HFFc6 (cell line): Measurements from ENCODE around the gene SGMS1. TPM values are rescaled to one million over a fixed set of nuclear protein-coding genes. Genes with fewer than 3 reads are reported as not detected.
A peak's percentile ranks its signal among the peaks of the same experiment; 100 is the strongest.

Experiments
- DNase-seq: peaks from one replicate; pipeline ENCODE4 v3.0.0-alpha.2; 2018
- H3K27ac Mint-ChIP-seq: 2 replicates; pipeline ENCODE4 v1.8.0; 2020; ENCODE audit warnings: mild to moderate bottlenecking, mixed read lengths
- H3K27me3 Mint-ChIP-seq: 2 replicates; pipeline ENCODE4 v1.8.0; 2021; ENCODE audit warnings: mild to moderate bottlenecking, moderate library complexity, mixed read lengths; ENCODE audit not compliant: insufficient read depth
- H3K36me3 Mint-ChIP-seq: 2 replicates; pipeline ENCODE4 v1.8.0; 2021; ENCODE audit warnings: low read depth, mixed read lengths
- H3K4me1 Mint-ChIP-seq: 2 replicates; pipeline ENCODE4 v1.8.0; 2020; ENCODE audit warnings: low read depth, mixed read lengths
- H3K4me3 Mint-ChIP-seq: 2 replicates; pipeline ENCODE4 v1.8.0; 2020; ENCODE audit warnings: mild to moderate bottlenecking, moderate library complexity, mixed read lengths
- H3K9me3 Mint-ChIP-seq: 2 replicates; pipeline ENCODE4 v1.8.0; 2020; ENCODE audit warnings: mild to moderate bottlenecking, mixed read lengths
- CTCF ChIP-seq: fragments of 200-600 bp; sonication (generic); IDR thresholded peaks from 2 replicates; pipeline ENCODE4 v1.5.0; 2021; ENCODE audit warnings: antibody characterized with exemption, mild to moderate bottlenecking
- total RNA-seq, 6 experiments: library from RNA; stranded (reverse); fragmentation: NEBNext Ultra II Directional; extraction: Animal tissue kit (Norgen Biotek cat#: 25700); gene quantifications; 2 replicates in 1 of 6; 3 replicates in 5 of 6; pipeline ENCODE4 v1.2.3, GENCODE V29; 2021

The SGMS1 gene
- total RNA-seq, 6 experiments from 2014 or later = 19.6 to 27.5 (median 24.6) TPM

DNA sequence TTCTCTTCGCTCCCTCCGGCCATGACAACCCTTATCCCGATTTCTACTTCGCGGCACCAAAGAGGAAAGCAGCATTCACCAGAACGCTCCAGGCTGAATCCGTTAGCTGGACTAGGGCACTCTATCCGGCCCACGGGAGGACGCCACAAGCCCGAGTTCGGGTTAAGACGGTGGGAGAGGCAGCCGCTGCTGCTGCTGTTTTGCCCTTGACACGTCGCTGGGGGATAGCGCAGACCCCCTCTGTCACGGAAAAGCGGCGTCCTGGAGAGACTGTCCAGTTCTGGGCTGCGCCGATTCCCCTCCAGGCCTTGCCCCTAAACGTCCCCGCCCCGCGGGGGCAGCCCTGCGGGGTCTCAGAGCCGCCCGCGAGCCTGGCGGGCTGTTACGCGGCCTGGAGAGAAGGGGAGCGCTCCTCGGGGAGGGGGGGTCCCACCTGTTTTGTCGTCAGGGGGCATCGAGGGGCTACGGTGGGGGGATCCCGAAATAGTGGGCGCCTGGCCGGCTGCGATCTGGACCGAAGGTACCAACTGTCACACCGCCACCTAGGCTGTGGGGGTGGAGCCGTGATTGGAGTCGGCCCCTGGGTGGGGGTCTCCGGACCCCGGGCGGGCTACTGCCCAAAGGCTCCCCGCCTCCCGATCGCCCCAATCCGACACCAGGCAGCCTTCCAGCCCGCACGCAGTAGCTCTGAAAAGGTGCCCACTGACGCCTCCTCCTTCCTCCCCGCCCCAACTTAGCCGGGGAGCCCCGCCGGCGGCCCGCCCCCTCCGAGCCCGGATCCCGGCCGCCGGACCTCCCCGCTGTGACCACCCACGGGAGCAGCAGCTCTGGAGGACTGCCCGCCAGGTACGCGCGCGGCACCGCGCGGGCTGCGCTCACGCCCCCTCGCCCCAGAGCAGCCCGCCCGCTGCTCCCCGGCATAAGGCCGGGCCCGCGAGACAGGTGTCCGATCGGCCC lies 772 bp downstream of the SGMS1 start:
- Mint-ChIP-seq H3K27ac (peak overlapping the region; percentile 97), H3K9me3 (no peaks in the 10 kb centered on the region), H3K4me3 (peak overlapping the region; percentile 93), H3K36me3 (no peaks in the 10 kb centered on the region), H3K4me1 (peaks cover 23% of the 10 kb centered on the region), H3K27me3 (peaks cover 5% of the 10 kb centered on the region)
- DNase-seq = peak; percentile 25
- TF ChIP-seq CTCF = no peak

GRCh38 chr10:50621968-50622705 lies 1.6 kb downstream of the SGMS1 start:
- peak; percentile 31; the same call in 1 of the 2 replicates for TF ChIP-seq CTCF
- DNase-seq = peak; percentile 92
- Mint-ChIP-seq H3K27ac (peak overlapping the region; percentile 84), H3K27me3 (peaks cover 5% of the 10 kb centered on the region), H3K36me3 (no peaks in the 10 kb centered on the region), H3K9me3 (no peaks in the 10 kb centered on the region), H3K4me3 (peak overlapping the region; percentile 93), H3K4me1 (peaks cover 23% of the 10 kb centered on the region)

DNA sequence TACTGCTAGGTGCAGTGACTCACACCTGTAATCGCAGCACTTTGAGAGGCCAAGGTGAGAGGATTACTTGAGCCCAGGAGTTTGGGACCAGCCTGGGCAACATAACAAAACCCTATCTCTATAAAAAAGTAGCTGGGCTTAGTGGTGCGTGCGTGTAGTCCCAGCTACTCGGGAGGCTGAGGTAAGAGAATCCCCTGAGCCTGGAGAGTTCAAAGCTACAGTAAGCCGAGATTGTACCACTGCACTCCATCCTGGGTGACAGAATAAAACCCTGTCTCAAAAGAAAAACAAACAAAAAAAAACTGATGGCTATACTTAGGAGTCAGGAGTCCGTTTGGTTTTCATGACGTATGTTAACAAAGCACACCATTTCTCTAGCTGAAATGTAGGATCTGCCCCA lies 2.9 kb downstream of the SGMS1 start:
- peaks cover 20% of the 10 kb centered on the region for H3K4me1 Mint-ChIP-seq
- H3K27me3 Mint-ChIP-seq = peaks cover 5% of the 10 kb centered on the region
- no peak for TF ChIP-seq CTCF
- no peaks in the 10 kb centered on the region for H3K36me3 Mint-ChIP-seq
- H3K4me3 Mint-ChIP-seq = no peak overlapping the region
- no peaks in the 10 kb centered on the region for H3K9me3 Mint-ChIP-seq
- no peak for DNase-seq
- no peak overlapping the region for H3K27ac Mint-ChIP-seq

GRCh38 chr10:50619882-50620281 lies 3.9 kb downstream of the SGMS1 start:
- no peak overlapping the region for H3K4me3 Mint-ChIP-seq
- DNase-seq = no peak
- no peak for TF ChIP-seq CTCF
- no peaks in the 10 kb centered on the region for H3K9me3 Mint-ChIP-seq
- no peak overlapping the region for H3K27ac Mint-ChIP-seq
- H3K36me3 Mint-ChIP-seq = no peaks in the 10 kb centered on the region
- peaks cover 17% of the 10 kb centered on the region for H3K4me1 Mint-ChIP-seq
- H3K27me3 Mint-ChIP-seq = peaks cover 5% of the 10 kb centered on the region

DNA sequence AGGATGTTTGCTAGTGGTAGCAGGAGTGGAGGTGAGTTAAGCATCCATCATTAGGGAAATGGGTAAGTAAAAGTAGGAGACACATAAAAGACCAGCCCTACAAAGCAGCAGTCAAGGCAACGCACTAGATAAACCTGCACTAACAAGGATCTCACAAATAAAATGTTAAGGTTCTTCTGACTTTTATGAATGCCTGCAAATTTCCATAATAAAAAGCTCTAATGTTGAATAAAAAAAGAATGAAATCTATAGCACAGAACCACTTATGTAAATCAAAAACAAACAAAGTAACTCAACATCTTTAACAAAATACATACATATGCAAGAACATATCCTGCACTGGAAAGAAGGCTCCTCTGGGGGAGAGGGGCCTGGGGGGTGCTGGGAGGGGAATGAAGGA lies 4.6 kb downstream of the SGMS1 start:
- no peaks in the 10 kb centered on the region for H3K36me3 Mint-ChIP-seq
- no peaks in the 10 kb centered on the region for H3K9me3 Mint-ChIP-seq
- TF ChIP-seq CTCF = no peak
- H3K27me3 Mint-ChIP-seq = peaks cover 2% of the 10 kb centered on the region
- H3K4me1 Mint-ChIP-seq = peaks cover 17% of the 10 kb centered on the region
- H3K4me3 Mint-ChIP-seq = no peak overlapping the region
- DNase-seq = no peak
- H3K27ac Mint-ChIP-seq = no peak overlapping the region
